Hippocampal formation (tissue), 2 donors: ENCODE data around the gene PLXNA4.

Experiments used
- DNase-seq, 2 donors: peaks; one replicate each; lab custom pipeline; 2025; lab: John Stamatoyannopoulos, UW

PLXNA4 gene

DNA sequence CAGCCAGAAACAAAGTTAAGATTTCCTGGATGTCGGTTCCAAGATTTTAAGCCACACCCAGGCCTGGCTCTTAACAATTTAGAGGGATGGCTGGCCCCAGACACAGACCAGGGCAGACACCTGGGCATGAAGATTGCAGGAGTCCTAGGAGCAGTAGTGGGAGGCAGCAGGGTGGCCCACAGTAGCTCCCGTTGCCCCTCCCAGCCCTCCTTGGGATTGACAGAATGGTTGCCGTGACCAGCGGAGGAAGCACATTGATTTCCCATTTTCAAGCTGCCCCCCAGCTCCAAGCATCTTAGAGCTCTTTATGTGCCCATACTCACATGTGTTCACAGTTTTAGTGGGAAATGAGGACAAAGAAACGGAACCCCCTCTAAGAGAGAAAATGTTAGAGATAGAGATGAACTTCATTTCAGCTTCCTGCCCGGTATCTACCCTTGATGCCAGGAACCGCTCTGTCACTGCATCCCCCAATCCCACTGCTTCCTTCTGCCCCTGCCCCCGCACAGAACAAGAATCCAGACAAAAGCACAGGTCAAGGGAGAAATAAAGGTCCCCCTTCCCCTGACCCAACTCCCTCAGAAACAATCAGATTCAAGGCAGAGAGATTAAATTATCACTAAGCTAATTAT lies 101.1 kb downstream of the PLXNA4 start:
- no peak for DNase-seq

DNA sequence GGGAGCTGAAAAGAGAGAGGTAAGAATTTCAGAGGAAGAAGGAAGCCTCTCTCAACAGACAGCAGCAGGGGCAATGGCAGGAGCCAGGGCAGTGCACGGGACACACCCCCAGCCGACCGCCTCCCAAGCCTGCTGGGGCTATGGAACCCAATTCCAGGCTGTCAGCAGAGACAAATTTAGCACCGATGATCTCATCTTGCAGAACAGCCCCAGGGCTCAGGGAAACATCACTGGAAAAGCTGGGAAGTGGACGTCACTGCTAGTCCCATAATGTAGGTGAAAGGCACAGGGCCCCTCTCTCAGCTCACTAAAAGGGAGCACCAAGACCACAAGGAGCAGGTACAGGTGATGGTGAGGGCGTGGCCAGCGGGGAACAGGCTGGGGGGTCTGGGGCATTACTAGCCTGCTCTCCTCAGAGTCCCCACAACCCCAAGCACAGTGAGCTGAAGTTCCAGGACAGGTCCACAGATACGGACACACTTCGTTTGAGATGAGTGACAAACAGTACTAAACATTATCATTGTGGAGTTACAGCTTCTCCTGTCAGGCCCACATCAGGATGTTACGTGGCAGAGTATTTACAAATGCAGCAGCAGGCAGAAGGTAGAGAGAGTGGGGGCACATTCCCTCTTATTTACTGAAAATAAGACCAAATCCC lies 103.7 kb downstream of the PLXNA4 start:
- no peak for DNase-seq

GRCh38 chr7:132471515-132471914 lies 104.8 kb downstream of the PLXNA4 start:
- DNase-seq: no peak

DNA sequence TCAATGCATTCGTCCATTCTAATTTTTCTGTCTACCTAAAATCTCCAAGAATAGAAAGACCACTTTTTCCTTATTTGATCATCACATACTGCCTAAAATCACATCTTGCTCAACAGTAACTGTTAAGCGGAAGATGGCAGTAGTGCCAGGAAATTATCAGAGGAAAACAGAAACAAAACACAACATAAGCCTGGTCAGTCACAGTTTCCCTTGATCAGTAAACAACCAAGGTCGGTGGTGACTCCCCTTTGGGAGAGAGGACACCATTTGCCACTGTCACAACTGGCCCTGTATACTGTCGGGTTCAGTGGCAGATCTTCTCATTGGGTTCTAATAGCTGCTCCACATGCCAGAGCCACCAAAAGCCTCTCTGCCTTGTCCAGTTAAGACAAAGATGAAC lies 106.6 kb downstream of the PLXNA4 start:
- no peak for DNase-seq

DNA sequence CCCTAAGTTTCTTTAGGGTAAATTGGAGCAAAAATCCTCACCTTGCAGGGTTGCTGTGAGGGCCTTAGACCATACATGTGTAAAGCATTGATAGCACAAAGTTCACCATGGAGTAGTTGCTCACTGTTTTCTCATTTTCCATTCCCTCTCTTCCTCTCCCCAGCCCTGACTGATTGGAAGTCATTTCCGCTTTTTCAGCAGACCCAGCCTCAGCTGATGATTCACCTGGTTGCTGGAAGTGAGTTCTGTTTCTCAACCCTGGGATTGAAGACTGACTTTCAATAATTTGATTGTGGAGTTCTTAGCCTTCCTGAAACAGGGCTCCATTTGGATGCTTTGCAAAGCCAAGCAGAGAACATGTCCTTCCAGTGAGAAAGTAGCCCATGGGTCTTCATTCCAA lies 107.0 kb downstream of the PLXNA4 start:
- DNase-seq: no peak

GRCh38 chr7:132466367-132466766 lies 109.9 kb downstream of the PLXNA4 start:
- DNase-seq: no peak

DNA sequence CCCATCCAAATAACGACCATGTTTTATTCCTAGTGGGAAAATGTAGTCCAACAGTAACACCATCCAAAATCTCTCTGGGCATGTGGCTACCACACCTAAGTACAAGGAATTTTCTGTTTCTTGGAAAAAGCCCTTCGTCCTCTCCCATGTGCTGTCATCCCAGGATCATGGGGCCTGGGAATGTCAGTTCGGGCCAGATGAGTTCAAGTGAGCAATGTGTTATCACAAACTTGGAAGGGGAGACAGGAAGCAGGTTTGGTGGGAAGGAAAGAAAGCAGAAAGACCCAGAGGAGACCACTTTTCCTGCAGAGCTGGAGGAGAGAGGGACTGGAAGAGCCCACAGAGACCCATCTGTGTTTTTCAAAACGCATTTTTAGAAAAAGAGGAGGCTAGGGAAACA lies 110.8 kb downstream of the PLXNA4 start:
- no peak for DNase-seq

DNA sequence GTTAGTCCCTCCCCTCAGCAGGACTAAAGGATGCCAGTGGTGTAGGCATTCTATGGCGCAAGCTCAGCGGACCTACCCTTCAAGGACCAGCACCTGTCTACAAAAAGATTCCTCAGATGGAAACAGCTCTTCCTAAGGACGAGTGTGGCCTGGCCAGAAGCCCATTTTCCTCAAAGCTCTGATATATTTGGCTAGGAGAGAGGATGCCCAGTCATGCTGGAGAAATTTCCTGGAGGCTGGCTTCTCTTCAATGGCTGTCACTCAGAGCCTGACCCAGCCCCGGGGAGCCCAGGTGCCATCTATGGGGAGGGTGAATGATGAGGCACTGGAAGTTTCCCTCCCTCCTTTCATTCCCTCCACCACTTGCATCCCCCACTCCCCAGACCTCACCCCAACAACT lies 111.5 kb downstream of the PLXNA4 start:
- DNase-seq: no peak

- DNase-seq: no peak
Observed at GRCh38 chr7:132463922-132464321, 112.3 kb downstream of the PLXNA4 start.

DNA sequence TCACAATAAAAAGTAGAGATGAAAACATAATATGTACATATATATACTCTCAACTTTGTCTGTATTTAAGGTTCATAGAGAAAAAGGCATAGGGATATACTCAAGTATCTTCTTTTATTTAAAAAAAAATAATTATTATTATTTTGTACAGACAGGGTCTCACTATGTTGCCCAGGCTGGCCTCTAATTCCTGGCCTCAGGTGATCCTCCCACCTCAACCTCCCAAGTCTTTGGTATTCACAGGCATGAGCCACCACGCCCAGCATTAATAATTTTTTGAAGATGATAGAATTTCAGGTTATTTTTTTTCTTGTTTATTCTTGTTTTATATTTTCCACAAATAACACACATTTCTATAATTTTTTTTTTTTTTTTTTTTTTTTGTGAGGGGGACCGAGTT lies 113.8 kb downstream of the PLXNA4 start:
- DNase-seq: no peak

DNA sequence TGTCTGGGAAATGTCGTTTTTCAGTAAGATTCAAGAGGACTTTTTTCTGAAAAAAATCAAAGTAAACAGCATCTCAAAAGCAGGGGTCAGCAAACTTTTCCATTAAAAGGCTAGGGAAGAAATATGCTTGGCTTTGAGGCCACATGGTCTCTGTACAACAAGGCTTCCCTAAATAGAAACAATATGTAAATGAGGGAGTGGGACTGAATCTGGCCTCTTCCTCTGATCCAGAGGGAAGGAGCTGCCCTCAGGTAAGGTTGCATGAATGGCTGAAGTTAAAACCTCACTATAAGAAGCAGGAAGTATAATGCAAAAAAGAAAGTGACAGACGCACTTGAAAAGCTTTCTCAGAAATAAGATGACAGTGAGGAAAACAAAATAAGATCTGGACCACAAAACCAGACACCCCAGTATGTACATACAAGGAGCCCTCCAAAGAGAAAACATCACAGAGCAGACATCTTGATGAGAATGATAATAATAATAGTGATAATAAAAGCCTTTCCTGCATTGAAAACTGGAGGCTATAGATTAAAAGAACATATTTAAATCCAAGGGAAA lies 115.2 kb downstream of the PLXNA4 start:
- no peak for DNase-seq

- peak in 1 of 2 donors; percentile 20 for DNase-seq
Observed at GRCh38 chr7:132458729-132459128, 117.5 kb downstream of the PLXNA4 start.

- no peak for DNase-seq
Observed at GRCh38 chr7:132457658-132458057, 118.6 kb downstream of the PLXNA4 start.

GRCh38 chr7:132456418-132456817 lies 119.9 kb downstream of the PLXNA4 start:
- DNase-seq: no peak

DNA sequence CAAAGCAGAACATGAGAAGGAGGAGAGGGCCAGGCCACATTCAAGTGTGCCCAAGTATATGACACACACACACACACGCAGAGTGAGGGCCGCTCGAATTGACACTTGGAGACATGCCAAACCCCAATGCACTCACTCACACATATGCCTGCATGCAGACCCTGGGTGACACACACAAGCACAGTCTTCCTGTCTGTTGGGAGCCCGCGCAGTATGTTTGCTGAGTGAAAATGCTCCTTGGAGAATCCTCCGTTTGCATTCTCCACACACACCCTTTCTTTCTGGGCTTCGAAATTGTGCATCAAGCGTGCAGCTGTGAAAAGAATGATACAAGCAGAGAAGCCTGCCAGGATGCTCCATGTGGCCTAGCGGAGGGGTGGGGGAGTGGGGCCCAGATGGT lies 120.9 kb downstream of the PLXNA4 start:
- no peak for DNase-seq

GRCh38 chr7:132453826-132454225 lies 122.4 kb downstream of the PLXNA4 start:
- no peak for DNase-seq

GRCh38 chr7:132451161-132451560 lies 125.1 kb downstream of the PLXNA4 start:
- DNase-seq: no peak

- no peak for DNase-seq
Observed at GRCh38 chr7:132450696-132451095, 125.6 kb downstream of the PLXNA4 start.

GRCh38 chr7:132450188-132450587 lies 126.1 kb downstream of the PLXNA4 start:
- DNase-seq: no peak

GRCh38 chr7:132446666-132447278 lies 129.5 kb downstream of the PLXNA4 start:
- no peak for DNase-seq

DNA sequence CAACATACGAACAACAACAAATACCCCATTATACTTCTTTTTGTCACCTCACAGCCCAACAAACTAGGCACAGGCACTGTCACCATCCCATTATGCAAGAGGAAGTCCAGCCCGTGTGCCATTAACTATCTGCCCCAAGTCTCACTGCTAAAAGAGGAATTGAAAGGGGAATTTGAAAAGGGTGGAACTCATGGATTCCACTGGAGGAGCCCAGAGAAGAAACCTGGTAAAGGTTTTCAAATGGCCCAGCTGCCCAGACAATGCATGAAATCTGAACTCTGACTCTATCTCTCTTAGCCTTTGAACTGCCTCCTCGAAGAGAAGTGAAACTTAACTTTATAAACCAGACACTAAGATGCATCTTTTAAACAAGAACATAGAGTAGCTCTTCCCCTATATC lies 130.0 kb downstream of the PLXNA4 start:
- no peak for DNase-seq

DNA sequence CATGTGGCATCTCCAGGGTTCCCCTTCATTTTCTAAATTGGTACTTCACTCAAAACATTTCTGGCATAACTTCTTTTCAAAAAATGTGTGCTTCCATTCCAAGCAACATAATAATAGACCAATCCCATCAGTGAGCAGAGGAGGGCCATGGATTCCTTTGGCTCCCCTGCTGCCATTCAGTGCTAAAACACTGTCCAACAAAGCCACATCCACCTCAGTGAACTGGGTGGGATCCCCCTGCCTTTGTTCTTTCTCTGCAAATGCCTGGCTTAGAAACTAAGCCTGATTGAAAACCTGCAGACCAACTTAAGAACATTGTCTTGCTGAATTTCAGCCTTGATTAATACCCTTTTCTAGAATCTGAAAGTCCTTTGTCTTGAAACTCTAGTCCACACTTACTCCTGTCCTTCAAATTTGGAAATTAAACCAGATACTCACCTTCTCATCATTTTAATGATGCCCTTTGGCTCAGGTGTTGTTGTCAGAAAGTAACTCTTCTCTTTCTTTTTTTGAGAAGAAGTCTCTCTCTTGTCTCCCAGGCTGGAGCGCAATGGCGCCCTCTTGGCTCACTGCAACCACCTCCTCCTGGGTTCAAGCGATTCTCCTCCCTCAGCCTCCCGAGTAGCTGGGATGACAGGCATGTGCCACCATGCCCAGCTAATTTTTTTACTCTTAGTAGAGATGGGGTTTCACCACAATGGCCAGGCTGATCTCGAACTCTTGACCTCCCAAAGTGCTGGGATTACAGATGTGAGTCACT lies 132.3 kb downstream of the PLXNA4 start:
- no peak for DNase-seq
